MG63 (cell line): ENCODE measurements around the gene PAX5. TPM values are rescaled to one million over a fixed set of nuclear protein-coding genes. Genes with fewer than 3 reads are reported as not detected.
A peak's percentile ranks its signal among the peaks of the same experiment; 100 is the strongest.

Experiments used
- DNase-seq: peaks from one replicate; pipeline ENCODE4 v3.0.0-alpha.2; 2020
- H3K27me3 ChIP-seq: fragments of 250-450 bp; sonication (Bioruptor Pico); 2 replicates; pipeline ENCODE4 v1.5.1; 2020; ENCODE audit warnings: mild to moderate bottlenecking, moderate library complexity
- H3K36me3 ChIP-seq: fragments of 250-450 bp; sonication (Bioruptor Pico); 2 replicates; pipeline ENCODE4 v1.5.1; 2020; ENCODE audit warnings: mild to moderate bottlenecking, moderate library complexity
- H3K4me3 ChIP-seq: fragments of 250-450 bp; sonication (Bioruptor Pico); 2 replicates; pipeline ENCODE4 v1.5.1; 2020; ENCODE audit warnings: mild to moderate bottlenecking, moderate library complexity
- H3K9me3 ChIP-seq: fragments of 250-450 bp; sonication (Bioruptor Pico); 2 replicates; pipeline ENCODE4 v1.5.1; 2020; ENCODE audit warnings: mild to moderate bottlenecking, moderate library complexity
- total RNA-seq: library from RNA; depleted of rRNA; stranded (reverse); fragments of >200 nt; shearing (Covaris generic); gene quantifications from 2 replicates; pipeline ENCODE4 v1.2.3, GENCODE V29; 2014; ENCODE audit warnings: low replicate concordance

The PAX5 gene
- total RNA-seq, 1 experiment from 2014 or later = not detected

- Histone ChIP-seq H3K27me3 (no peaks in the 10 kb centered on the region), H3K4me3 (no peak overlapping the region), H3K9me3 (no peaks in the 10 kb centered on the region), H3K36me3 (no peaks in the 10 kb centered on the region)
- no peak for DNase-seq
These were observed 96.7 kb downstream of the PAX5 start for GRCh38 chr9:36937346-36937745.

- Histone ChIP-seq H3K27me3 (no peaks in the 10 kb centered on the region), H3K4me3 (no peak overlapping the region), H3K36me3 (no peaks in the 10 kb centered on the region), H3K9me3 (no peaks in the 10 kb centered on the region)
- no peak for DNase-seq
These were observed 97.6 kb downstream of the PAX5 start for GRCh38 chr9:36936498-36936831.

GRCh38 chr9:36935768-36936497 lies 98.1 kb downstream of the PAX5 start:
- Histone ChIP-seq H3K4me3 (no peak overlapping the region), H3K36me3 (no peaks in the 10 kb centered on the region), H3K27me3 (no peaks in the 10 kb centered on the region), H3K9me3 (no peaks in the 10 kb centered on the region)
- DNase-seq = no peak

GRCh38 chr9:36935332-36935731 lies 98.7 kb downstream of the PAX5 start:
- no peaks in the 10 kb centered on the region for H3K27me3 ChIP-seq
- DNase-seq = no peak
- no peak overlapping the region for H3K4me3 ChIP-seq
- no peaks in the 10 kb centered on the region for H3K9me3 ChIP-seq
- H3K36me3 ChIP-seq = no peaks in the 10 kb centered on the region

- Histone ChIP-seq H3K36me3 (no peaks in the 10 kb centered on the region), H3K27me3 (no peaks in the 10 kb centered on the region), H3K4me3 (no peak overlapping the region), H3K9me3 (no peaks in the 10 kb centered on the region)
- no peak for DNase-seq
These were observed 99.5 kb downstream of the PAX5 start for GRCh38 chr9:36934478-36935065.

- DNase-seq = no peak
- Histone ChIP-seq H3K27me3 (no peaks in the 10 kb centered on the region), H3K9me3 (no peaks in the 10 kb centered on the region), H3K4me3 (no peak overlapping the region), H3K36me3 (no peaks in the 10 kb centered on the region)
These were observed 100.3 kb downstream of the PAX5 start for GRCh38 chr9:36933676-36934215.

GRCh38 chr9:36932198-36932597 lies 101.9 kb downstream of the PAX5 start:
- H3K9me3 ChIP-seq = no peaks in the 10 kb centered on the region
- H3K27me3 ChIP-seq = no peaks in the 10 kb centered on the region
- H3K36me3 ChIP-seq = no peaks in the 10 kb centered on the region
- no peak for DNase-seq
- no peak overlapping the region for H3K4me3 ChIP-seq

- H3K27me3 ChIP-seq = no peaks in the 10 kb centered on the region
- no peaks in the 10 kb centered on the region for H3K36me3 ChIP-seq
- no peak for DNase-seq
- H3K4me3 ChIP-seq = no peak overlapping the region
- H3K9me3 ChIP-seq = no peaks in the 10 kb centered on the region
These were observed 103.1 kb downstream of the PAX5 start for GRCh38 chr9:36930941-36931340.

GRCh38 chr9:36929350-36929675 lies 104.8 kb downstream of the PAX5 start:
- Histone ChIP-seq H3K4me3 (no peak overlapping the region), H3K27me3 (no peaks in the 10 kb centered on the region), H3K36me3 (no peaks in the 10 kb centered on the region), H3K9me3 (no peaks in the 10 kb centered on the region)
- DNase-seq = no peak

GRCh38 chr9:36928670-36929349 lies 105.3 kb downstream of the PAX5 start:
- H3K36me3 ChIP-seq = no peaks in the 10 kb centered on the region
- no peaks in the 10 kb centered on the region for H3K9me3 ChIP-seq
- H3K27me3 ChIP-seq = no peaks in the 10 kb centered on the region
- no peak overlapping the region for H3K4me3 ChIP-seq
- DNase-seq = peak; percentile 61

GRCh38 chr9:36928210-36928609 lies 105.9 kb downstream of the PAX5 start:
- DNase-seq = no peak
- H3K27me3 ChIP-seq = no peaks in the 10 kb centered on the region
- H3K36me3 ChIP-seq = no peaks in the 10 kb centered on the region
- H3K4me3 ChIP-seq = no peak overlapping the region
- no peaks in the 10 kb centered on the region for H3K9me3 ChIP-seq

GRCh38 chr9:36924757-36925432 lies 109.2 kb downstream of the PAX5 start:
- H3K27me3 ChIP-seq = no peaks in the 10 kb centered on the region
- H3K9me3 ChIP-seq = no peaks in the 10 kb centered on the region
- peak; percentile 44 for DNase-seq
- no peak overlapping the region for H3K4me3 ChIP-seq
- no peaks in the 10 kb centered on the region for H3K36me3 ChIP-seq

GRCh38 chr9:36924071-36924470 lies 110.0 kb downstream of the PAX5 start:
- Histone ChIP-seq H3K4me3 (no peak overlapping the region), H3K27me3 (no peaks in the 10 kb centered on the region), H3K9me3 (0 out of 2 replicates have a peak, but pooled peaks cover 2% of the 10 kb centered on the region), H3K36me3 (no peaks in the 10 kb centered on the region)
- no peak for DNase-seq

- Histone ChIP-seq H3K9me3 (0 out of 2 replicates have a peak, but pooled peaks cover 3% of the 10 kb centered on the region), H3K4me3 (no peak overlapping the region), H3K36me3 (no peaks in the 10 kb centered on the region), H3K27me3 (no peaks in the 10 kb centered on the region)
- peak; percentile 65 for DNase-seq
These were observed 110.9 kb downstream of the PAX5 start for GRCh38 chr9:36923025-36923625.

- DNase-seq = peak; percentile 71
- Histone ChIP-seq H3K9me3 (0 out of 2 replicates have a peak, but pooled peaks cover 3% of the 10 kb centered on the region), H3K4me3 (no peak overlapping the region), H3K36me3 (no peaks in the 10 kb centered on the region), H3K27me3 (no peaks in the 10 kb centered on the region)
These were observed 111.5 kb downstream of the PAX5 start for GRCh38 chr9:36922548-36922947.

GRCh38 chr9:36914212-36914577 lies 119.9 kb downstream of the PAX5 start:
- peaks cover 4% of the 10 kb centered on the region for H3K27me3 ChIP-seq
- DNase-seq = no peak
- H3K4me3 ChIP-seq = no peak overlapping the region
- H3K36me3 ChIP-seq = no peaks in the 10 kb centered on the region; the same call in 1 of the 2 replicates
- 0 out of 2 replicates have a peak, but pooled peaks cover 2% of the 10 kb centered on the region for H3K9me3 ChIP-seq
